IMR-90 (cell line): Measurements from ENCODE around the gene NBPF4. TPM values are rescaled to one million over a fixed set of nuclear protein-coding genes. Genes with fewer than 3 reads are reported as not detected.

ENCODE experiments used
- ATAC-seq: fragments of 200-7000 bp; cut with Tn5 transposase; 2 replicates; pipeline ENCODE4 v1.9.1; 2020; ENCODE audit warnings: low read depth, mild to moderate bottlenecking, moderate library complexity
- BruUV-seq: library from RNA; stranded (reverse); fragments of 400-500 nt; replicated peaks from 2 replicates; lab custom pipeline; 2021; lab: Mats Ljungman, UMichigan
- CTCF ChIA-PET: fragments of 300-600 bp; formaldehyde crosslinking; extraction: SDS; loops from one replicate; lab custom pipeline; 2021; ENCODE audit warnings: antibody characterized with exemption; lab: Yijun Ruan, JAX
- POLR2A ChIA-PET: fragments of 300-600 bp; sonication (Branson Sonifier 250); formaldehyde crosslinking; loops from one replicate; lab custom pipeline; 2022; ENCODE audit warnings: antibody characterized with exemption; ENCODE audit not compliant: unreplicated experiment; lab: Charles Lee
- DNase-seq: peaks from one replicate; pipeline ENCODE4 v3.0.0; 2013
- H2AFZ ChIP-seq: replicated peaks from 2 replicates; pipeline ENCODE3; 2013; ENCODE audit warnings: low read length, mild to moderate bottlenecking; ENCODE audit not compliant: poor library complexity
- H2AK5ac ChIP-seq: 2 replicates; pipeline ENCODE4 v1.6.1; 2013; ENCODE audit warnings: low read depth, low read length, inconsistent platforms
- H2AK9ac ChIP-seq: replicated peaks from 2 replicates; pipeline ENCODE3; 2013; ENCODE audit warnings: mild to moderate bottlenecking, low read depth, low read length, moderate library complexity; ENCODE audit not compliant: poor library complexity
- H2BK120ac ChIP-seq: 2 replicates; pipeline ENCODE4 v1.6.1; 2013; ENCODE audit warnings: low read depth, low read length, inconsistent platforms
- H2BK15ac ChIP-seq: 3 replicates; pipeline ENCODE4 v1.6.1; 2013; ENCODE audit warnings: low read depth, low read length, inconsistent platforms
- H2BK20ac ChIP-seq: 2 replicates; pipeline ENCODE4 v1.6.1; 2013; ENCODE audit warnings: low read depth, mild to moderate bottlenecking, inconsistent platforms, low read length, moderate library complexity
- H2BK5ac ChIP-seq: 2 replicates; pipeline ENCODE4 v1.6.1; 2013; ENCODE audit warnings: mild to moderate bottlenecking, low read depth, low read length, inconsistent platforms; ENCODE audit not compliant: poor library complexity, severe bottlenecking
- H3K14ac ChIP-seq: replicated peaks from 2 replicates; pipeline ENCODE4 v1.6.1; 2013; ENCODE audit warnings: low read depth, low read length, inconsistent platforms
- H3K18ac ChIP-seq: 2 replicates; pipeline ENCODE4 v1.6.1; 2013; ENCODE audit warnings: low read depth, low read length, control low read depth
- H3K23ac ChIP-seq: 2 replicates; pipeline ENCODE4 v1.6.1; 2013; ENCODE audit warnings: low read depth, low read length, inconsistent platforms
- H3K27ac ChIP-seq: 2 replicates; pipeline ENCODE4 v1.5.1; 2013; ENCODE audit warnings: mild to moderate bottlenecking, control low read depth, low read length; ENCODE audit not compliant: insufficient read depth
- H3K27me3 ChIP-seq: 2 replicates; pipeline ENCODE4 v1.6.1; 2013; ENCODE audit warnings: low read length; ENCODE audit not compliant: control insufficient read depth, insufficient read depth
- H3K36me3 ChIP-seq: 2 replicates; pipeline ENCODE4 v1.6.1; 2013; ENCODE audit warnings: low read length, mixed read lengths; ENCODE audit not compliant: control insufficient read depth, insufficient read depth
- H3K4ac ChIP-seq: 2 replicates; pipeline ENCODE4 v1.6.1; 2013; ENCODE audit warnings: low read depth, low read length, inconsistent platforms
- H3K4me1 ChIP-seq: 2 replicates; pipeline ENCODE4 v1.6.1; 2013; ENCODE audit warnings: low read length, mixed read lengths; ENCODE audit not compliant: control insufficient read depth, insufficient read depth
- H3K4me2 ChIP-seq: 2 replicates; pipeline ENCODE4 v1.6.1; 2013; ENCODE audit warnings: low read depth, mild to moderate bottlenecking, control low read depth, low read length, moderate library complexity
- H3K4me3 ChIP-seq: 2 replicates; pipeline ENCODE4 v1.5.1; 2013; ENCODE audit warnings: low read depth, mild to moderate bottlenecking, control low read depth, low read length, moderate library complexity; ENCODE audit not compliant: insufficient read depth
- H3K56ac ChIP-seq: 2 replicates; pipeline ENCODE4 v1.6.1; 2013; ENCODE audit warnings: low read length, inconsistent platforms; ENCODE audit not compliant: insufficient read depth; ENCODE audit errors: extremely low read depth
- H3K79me1 ChIP-seq, 2 experiments: 2 replicates each; pipeline ENCODE4 v1.6.1; 2013; ENCODE audit warnings: low read length in 2 of 2, inconsistent platforms in 1 of 2, low read depth in 1 of 2
- H3K9ac ChIP-seq: 2 replicates; pipeline ENCODE4 v1.6.1; 2013; ENCODE audit warnings: low read depth, low read length, control low read depth
- H3K9me1 ChIP-seq: 2 replicates; pipeline ENCODE4 v1.6.1; 2013; ENCODE audit warnings: low read length, inconsistent platforms; ENCODE audit not compliant: insufficient read depth
- H3K9me3 ChIP-seq: 2 replicates; pipeline ENCODE4 v1.6.1; 2013; ENCODE audit warnings: low read length; ENCODE audit not compliant: control insufficient read depth, insufficient read depth
- H4K20me1 ChIP-seq: 2 replicates; pipeline ENCODE4 v1.6.1; 2013; ENCODE audit warnings: low read length, inconsistent platforms; ENCODE audit not compliant: insufficient read depth
- H4K5ac ChIP-seq: 2 replicates; pipeline ENCODE4 v1.6.1; 2013; ENCODE audit warnings: mild to moderate bottlenecking, low read depth, low read length, control low read depth
- H4K8ac ChIP-seq, 2 experiments: 2 replicates each; pipeline ENCODE4 v1.6.1; 2013; ENCODE audit warnings: low read depth in 2 of 2, low read length in 2 of 2, control low read depth in 1 of 2, inconsistent platforms in 1 of 2
- H4K91ac ChIP-seq: 2 replicates; pipeline ENCODE4 v1.6.1; 2013; ENCODE audit warnings: low read depth, low read length, inconsistent platforms; ENCODE audit not compliant: insufficient read depth
- BHLHE40 ChIP-seq: fragments of 150-350 bp; IDR thresholded peaks from 2 replicates; pipeline ENCODE4 v1.6.1; 2016; ENCODE audit warnings: mild to moderate bottlenecking, low read depth, low read length
- MAZ ChIP-seq: IDR thresholded peaks from 2 replicates; pipeline ENCODE4 v1.6.1; 2012; ENCODE audit warnings: low read depth, mild to moderate bottlenecking, low read length, improper control_type of control experiment, moderate library complexity, borderline replicate concordance
- MXI1 ChIP-seq: IDR thresholded peaks from 2 replicates; pipeline ENCODE4 v1.6.1; 2012; ENCODE audit warnings: low read depth, mild to moderate bottlenecking, low read length, moderate library complexity, borderline replicate concordance
- POLR2A ChIP-seq: IDR thresholded peaks from 2 replicates; pipeline ENCODE4 v1.6.1; 2012; ENCODE audit warnings: mild to moderate bottlenecking, low read depth, low read length
- USF2 ChIP-seq: fragments of 150-350 bp; IDR thresholded peaks from 2 replicates; pipeline ENCODE4 v1.6.1; 2017; ENCODE audit warnings: mild to moderate bottlenecking, antibody characterized with exemption, low read length, low read depth
- WGBS, 2 experiments: methylation state at CpG; one replicate each; pipeline versions ENCODE4 v1.1.5 to v1.1.7; 2013; ENCODE audit warnings: missing lambda C conversion rate in 2 of 2; ENCODE audit not compliant: insufficient read length in 1 of 2; ENCODE audit errors: extremely low coverage in 2 of 2; 5-methylcytosine and 5-hydroxymethylcytosine counted together
- dilution Hi-C: fragments of 300-500 bp; cut with HindIII; formaldehyde crosslinking; loops from one replicate; pipeline ENCODE4 v1.14.3; 2018; ENCODE audit warnings: low sequenced_read_pairs; ENCODE audit not compliant: unreplicated experiment
- in situ Hi-C: fragments of 300-500 bp; cut with MboI; formaldehyde crosslinking; loops from 3 replicates; pipeline ENCODE4 v1.14.3; 2019; ENCODE audit warnings: low sequenced_read_pairs, inconsistent platforms, mixed read lengths
- intact Hi-C: fragments of 100-400 bp; cut with micrococcal nuclease; formaldehyde crosslinking; loops from 2 replicates; pipeline ENCODE4 v1.10.0; 2022
- polyA plus RNA-seq, 3 experiments: library from polyadenylated mRNA; depleted of rRNA; stranded (reverse); fragments of >200 nt; gene quantifications; 2 replicates each; pipeline ENCODE4 v1.2.3, GENCODE V29; 2012; ENCODE audit warnings: low replicate concordance in 1 of 3
- total RNA-seq: library from RNA; depleted of rRNA; stranded (reverse); fragments of >200 nt; gene quantifications from 2 replicates; pipeline ENCODE4 v1.2.3, GENCODE V29; 2012

NBPF4 gene
- total and polyA plus RNA-seq, 2 of the 4 experiments (the other 2 are of a cell fraction) = not detected

- no peak overlapping the region for H3K4ac ChIP-seq
- no peak overlapping the region for H2BK120ac ChIP-seq
- no peak overlapping the region for H3K23ac ChIP-seq
- ATAC-seq (no peak), DNase-seq (no peak)
- in situ Hi-C loops (no loop called here), intact Hi-C loops (no loop called here), dilution Hi-C loops (no loop called here)
- H2AK5ac ChIP-seq = no peak overlapping the region
- peaks cover 22% of the 10 kb centered on the region for H3K36me3 ChIP-seq
- TF ChIP-seq MAZ (no peak), MXI1 (no peak), USF2 (no peak), POLR2A (no peak), BHLHE40 (no peak)
- no peak overlapping the region for H3K4me3 ChIP-seq
- H4K8ac ChIP-seq = no peak overlapping the region
- H3K56ac ChIP-seq = no peak overlapping the region
- peaks cover 48% of the 10 kb centered on the region; the same call in 1 of the 2 replicates for H4K20me1 ChIP-seq
- H2AK9ac ChIP-seq = no peak overlapping the region
- no peak overlapping the region for H3K4me2 ChIP-seq
- no peak overlapping the region for H2AFZ ChIP-seq
- no peak overlapping the region for H3K18ac ChIP-seq
- peaks cover 7% of the 10 kb centered on the region; the same call in 1 of the 2 replicates for H3K9me1 ChIP-seq
- H2BK5ac ChIP-seq = no peak overlapping the region
- no peak overlapping the region for H3K9ac ChIP-seq
- H3K27me3 ChIP-seq = no peaks in the 10 kb centered on the region
- H3K9me3 ChIP-seq = no peaks in the 10 kb centered on the region
- no peaks in the 10 kb centered on the region; the same call in 1 of the 2 replicates for H3K4me1 ChIP-seq
- no peak overlapping the region for H4K91ac ChIP-seq
- no CpG with 5 or more reads among the region's 1 CpG for WGBS, 2 experiments
- H4K5ac ChIP-seq = no peak overlapping the region
- ChIA-PET POLR2A (no interaction called here), CTCF (interaction anchor here (0.6 kb wide), 1 partner anchor 22 kb away, joined by 3 read pairs; no protein-coding TSS in a partner anchor)
- H2BK20ac ChIP-seq = no peak overlapping the region
- H3K79me1 ChIP-seq = peaks cover 10 to 58% of the 10 kb centered on the region in 2 experiments
- H3K14ac ChIP-seq = no peak overlapping the region
- H3K27ac ChIP-seq = no peak overlapping the region
- no peak overlapping the region for H2BK15ac ChIP-seq
- BruUV-seq = no TSS peak
Measured at GRCh38 chr1:108193333-108193732, 50.5 kb downstream of the NBPF4 start.
